H9 (cell line): Measurements from ENCODE around the gene ENTREP3. TPM values are rescaled to one million over a fixed set of nuclear protein-coding genes. Genes with fewer than 3 reads are reported as not detected.
A peak's percentile ranks its signal among the peaks of the same experiment; 100 is the strongest.

Experiments used
- DNase-seq: peaks from one replicate; pipeline ENCODE4 v3.0.0-alpha.2; 2017
- H2AFZ ChIP-seq: one replicate; pipeline ENCODE4 v1.6.1; 2013; ENCODE audit warnings: mild to moderate bottlenecking, low read length, control low read depth, moderate library complexity
- H2AK5ac ChIP-seq: 2 replicates; pipeline ENCODE4 v1.6.1; 2013; ENCODE audit warnings: low read length, control low read depth, mixed read lengths; ENCODE audit not compliant: insufficient read length
- H2BK120ac ChIP-seq: one replicate; pipeline ENCODE4 v1.6.1; 2013; ENCODE audit warnings: low read depth, mild to moderate bottlenecking, low read length, control low read depth, inconsistent platforms; ENCODE audit not compliant: poor library complexity, severe bottlenecking
- H2BK12ac ChIP-seq: 2 replicates; pipeline ENCODE4 v1.6.1; 2013; ENCODE audit warnings: low read length, control low read depth, mixed read lengths, low read depth; ENCODE audit not compliant: insufficient read length
- H2BK15ac ChIP-seq: 2 replicates; pipeline ENCODE4 v1.6.1; 2013; ENCODE audit warnings: low read depth, low read length, control low read depth
- H2BK20ac ChIP-seq: one replicate; pipeline ENCODE4 v1.6.1; 2013; ENCODE audit warnings: low read depth, mild to moderate bottlenecking, low read length, control low read depth, inconsistent platforms; ENCODE audit not compliant: poor library complexity, severe bottlenecking
- H2BK5ac ChIP-seq: 2 replicates; pipeline ENCODE4 v1.6.1; 2013; ENCODE audit warnings: low read length, control low read depth, mixed read lengths; ENCODE audit not compliant: insufficient read length
- H3K14ac ChIP-seq: 2 replicates; pipeline ENCODE4 v1.6.1; 2013; ENCODE audit warnings: low read length, control low read depth; ENCODE audit not compliant: insufficient read depth
- H3K18ac ChIP-seq: 2 replicates; pipeline ENCODE4 v1.6.1; 2013; ENCODE audit warnings: low read depth, mild to moderate bottlenecking, mixed read lengths, low read length, control low read depth; ENCODE audit not compliant: insufficient read length
- H3K23ac ChIP-seq: 2 replicates; pipeline ENCODE4 v1.6.1; 2013; ENCODE audit warnings: low read length, control low read depth, mixed read lengths, low read depth; ENCODE audit not compliant: insufficient read length
- H3K23me2 ChIP-seq: 2 replicates; pipeline ENCODE4 v1.6.1; 2013; ENCODE audit warnings: low read depth, mild to moderate bottlenecking, mixed read lengths, low read length, control low read depth; ENCODE audit not compliant: insufficient read length, poor library complexity, severe bottlenecking
- H3K27ac ChIP-seq: 2 replicates; pipeline ENCODE4 v1.5.1; 2013; ENCODE audit warnings: low read length, control low read depth, mixed read lengths, low read depth; ENCODE audit not compliant: insufficient read length
- H3K27me3 ChIP-seq: 2 replicates; pipeline ENCODE4 v1.6.1; 2013; ENCODE audit warnings: low read length, control low read depth, inconsistent platforms; ENCODE audit not compliant: insufficient read depth
- H3K4ac ChIP-seq: 2 replicates; pipeline ENCODE4 v1.6.1; 2013; ENCODE audit warnings: low read depth, mild to moderate bottlenecking, control low read depth, inconsistent platforms, low read length, moderate library complexity
- H3K4me1 ChIP-seq: 2 replicates; pipeline ENCODE4 v1.6.1; 2013; ENCODE audit warnings: low read length, control low read depth, inconsistent platforms; ENCODE audit not compliant: insufficient read depth
- H3K4me2 ChIP-seq: 2 replicates; pipeline ENCODE4 v1.6.1; 2013; ENCODE audit warnings: low read length, control low read depth, mixed read lengths; ENCODE audit not compliant: insufficient read length, insufficient read depth
- H3K56ac ChIP-seq: 2 replicates; pipeline ENCODE4 v1.6.1; 2013; ENCODE audit warnings: low read depth, mild to moderate bottlenecking, mixed read lengths, low read length, control low read depth; ENCODE audit not compliant: insufficient read length
- H3K79me1 ChIP-seq: 2 replicates; pipeline ENCODE4 v1.6.1; 2013; ENCODE audit warnings: low read depth, mild to moderate bottlenecking, moderate library complexity, low read length, control low read depth, inconsistent platforms; ENCODE audit not compliant: insufficient read depth, poor library complexity, severe bottlenecking
- H3K79me2 ChIP-seq: 2 replicates; pipeline ENCODE4 v1.6.1; 2013; ENCODE audit warnings: low read length, control low read depth, inconsistent platforms; ENCODE audit not compliant: insufficient read depth
- H3K9ac ChIP-seq: 2 replicates; pipeline ENCODE4 v1.6.1; 2013; ENCODE audit warnings: low read length, control low read depth, mixed read lengths; ENCODE audit not compliant: insufficient read length; ENCODE audit errors: extremely low read depth
- H3K9me3 ChIP-seq: one replicate; pipeline ENCODE4 v1.6.1; 2013; ENCODE audit warnings: low read depth, low read length, inconsistent platforms; ENCODE audit not compliant: control insufficient read depth
- H3T11ph ChIP-seq: one replicate; pipeline ENCODE4 v1.6.1; 2013; ENCODE audit warnings: mild to moderate bottlenecking, low read length, control low read depth, inconsistent platforms
- H4K20me1 ChIP-seq: one replicate; pipeline ENCODE4 v1.6.1; 2013; ENCODE audit not compliant: control insufficient read depth, insufficient read length, insufficient read depth
- H4K5ac ChIP-seq: 2 replicates; pipeline ENCODE4 v1.6.1; 2013; ENCODE audit warnings: low read depth, mild to moderate bottlenecking, mixed read lengths, low read length, control low read depth; ENCODE audit not compliant: insufficient read length
- H4K8ac ChIP-seq: replicated peaks from 2 replicates; pipeline ENCODE4 v1.6.1; 2013; ENCODE audit warnings: low read length, control low read depth, mixed read lengths, low read depth; ENCODE audit not compliant: insufficient read length
- H4K91ac ChIP-seq: 2 replicates; pipeline ENCODE4 v1.6.1; 2013; ENCODE audit warnings: low read depth, mild to moderate bottlenecking, moderate library complexity, mixed read lengths, low read length, control low read depth; ENCODE audit not compliant: insufficient read length
- H3K27ac Mint-ChIP-seq, 3 experiments: 2 replicates in 2 of 3; 3 replicates in 1 of 3; pipeline ENCODE4 v1.8.0; 2020 to 2021; ENCODE audit warnings: mixed read lengths in 3 of 3, mild to moderate bottlenecking in 1 of 3, moderate library complexity in 1 of 3
- H3K27me3 Mint-ChIP-seq: 2 replicates; pipeline ENCODE4 v1.8.0; 2021; ENCODE audit warnings: low read depth, mild to moderate bottlenecking, moderate library complexity, mixed read lengths
- H3K36me3 Mint-ChIP-seq, 3 experiments: 2 replicates in 2 of 3; 3 replicates in 1 of 3; pipeline ENCODE4 v1.8.0; 2020 to 2021; ENCODE audit warnings: low read depth in 3 of 3, mixed read lengths in 3 of 3; ENCODE audit not compliant: insufficient read depth in 1 of 3
- H3K4me1 Mint-ChIP-seq, 2 experiments: 2 replicates each; pipeline ENCODE4 v1.8.0; 2020; ENCODE audit warnings: mixed read lengths in 2 of 2
- H3K4me3 Mint-ChIP-seq, 2 experiments: 2 replicates in 1 of 2; 3 replicates in 1 of 2; pipeline ENCODE4 v1.8.0; 2020 to 2021; ENCODE audit warnings: mild to moderate bottlenecking in 2 of 2, mixed read lengths in 2 of 2, moderate library complexity in 1 of 2
- H3K9me3 Mint-ChIP-seq, 2 experiments: 2 replicates in 1 of 2; 3 replicates in 1 of 2; pipeline ENCODE4 v1.8.0; 2020; ENCODE audit warnings: mild to moderate bottlenecking in 2 of 2, mixed read lengths in 2 of 2, moderate library complexity in 1 of 2
- CTCF ChIP-seq: fragments of 200-600 bp; sonication (generic); conservative IDR thresholded peaks from 3 replicates; pipeline ENCODE4 v1.8.0; 2021; ENCODE audit warnings: antibody characterized with exemption, mild to moderate bottlenecking
- WGBS: extraction: QIAGEN DNeasy Blood & Tissue Kit; methylation state at CpG from one replicate; pipeline ENCODE4 v1.1.7; 2013; ENCODE audit warnings: missing lambda C conversion rate, low lambda C conversion rate, mixed read lengths; ENCODE audit not compliant: insufficient read length; ENCODE audit errors: extremely low coverage; 5-methylcytosine and 5-hydroxymethylcytosine counted together
- total RNA-seq: library from RNA; stranded (reverse); gene quantifications from 2 replicates; pipeline ENCODE4 v1.2.1, GENCODE V29; 2021

The ENTREP3 gene
- total RNA-seq, 1 experiment from 2014 or later: 41.0 TPM

DNA sequence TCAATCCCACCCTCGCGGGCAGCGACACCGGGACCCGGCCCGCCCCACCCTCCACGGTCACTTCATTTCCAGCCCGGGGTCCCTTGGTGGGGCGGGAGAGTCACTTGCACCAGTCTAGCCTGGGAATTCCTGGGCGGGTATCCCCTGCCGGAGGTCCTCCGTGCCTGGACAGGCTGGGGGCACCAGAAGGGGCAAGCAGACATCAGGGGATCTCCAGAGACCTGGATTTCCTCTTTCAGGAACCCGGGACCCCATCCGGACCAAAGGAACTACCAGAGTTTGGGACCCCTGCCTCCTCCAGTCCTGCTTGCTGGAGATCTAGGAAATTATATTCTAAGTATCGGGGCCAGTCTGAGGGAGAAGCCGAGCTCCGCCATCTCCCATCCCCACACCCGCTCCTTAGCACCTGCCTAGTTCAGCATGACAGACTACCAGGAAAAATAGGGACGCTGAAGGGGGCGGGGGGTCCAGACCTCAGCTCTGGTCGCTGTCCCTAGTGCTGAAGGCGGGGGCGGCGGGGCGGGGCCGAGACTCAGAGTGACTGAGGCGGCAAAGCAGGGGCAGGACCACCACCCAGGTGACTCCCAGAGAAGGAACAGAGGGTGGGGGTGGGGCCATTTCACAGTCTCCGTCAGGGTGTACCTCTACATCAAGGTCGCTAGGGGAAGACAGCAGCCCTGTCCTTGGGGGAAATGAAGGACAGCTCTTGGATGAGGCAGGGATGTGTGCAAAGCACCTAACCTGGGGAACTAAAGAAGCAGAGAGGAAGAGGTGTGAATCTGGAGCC is 22.8 kb upstream of the ENTREP3 start:
- H3K36me3 Mint-ChIP-seq: peaks cover 1 to 10% (median 4%) of the 10 kb centered on the region in 3 experiments; a peak in 5 of 7 replicates
- 0 out of 5 replicates have a peak, but pooled peaks cover 0 to 3% of the 10 kb centered on the region in 2 experiments for H3K9me3 Mint-ChIP-seq

More for the DNA sequence above, 22.8 kb upstream of the ENTREP3 start:
- Histone ChIP-seq H3K27me3 (no peaks in the 10 kb centered on the region), H3T11ph (no peak overlapping the region), H3K9ac (no peak overlapping the region), H2AK5ac (no peak overlapping the region), H4K91ac (no peak overlapping the region), H4K5ac (no peak overlapping the region), H4K20me1 (no peaks in the 10 kb centered on the region), H3K4me2 (peak overlapping the region; percentile 94), H3K27ac (no peak overlapping the region), H2BK20ac (no peak overlapping the region), H3K18ac (no peak overlapping the region), H2BK12ac (no peak overlapping the region), H3K23ac (no peak overlapping the region), H2BK120ac (no peak overlapping the region), H4K8ac (no peak overlapping the region), H3K79me2 (no peaks in the 10 kb centered on the region), H2BK15ac (no peak overlapping the region), H3K9me3 (no peaks in the 10 kb centered on the region), H3K56ac (no peak overlapping the region), H3K4me1 (peaks cover 6% of the 10 kb centered on the region; the same call in 1 of the 2 replicates), H3K79me1 (no peaks in the 10 kb centered on the region), H3K14ac (no peak overlapping the region), H2BK5ac (no peak overlapping the region), H3K23me2 (peaks cover 16% of the 10 kb centered on the region), H3K4ac (no peak overlapping the region), H2AFZ (no peak overlapping the region)
- H3K4me1 Mint-ChIP-seq: peaks cover 27 to 31% of the 10 kb centered on the region in 2 experiments
- no CpG with 5 or more reads among the region's 29 CpGs for WGBS
- H3K27ac Mint-ChIP-seq: peak overlapping the region in 2 of 3 experiments; percentile 48 to 78; a peak in 2 of 7 replicates
- peaks cover 4% of the 10 kb centered on the region; the same call in 1 of the 2 replicates for H3K27me3 Mint-ChIP-seq
- peak; percentile 99 for DNase-seq
- TF ChIP-seq CTCF: peak; percentile 68
- H3K4me3 Mint-ChIP-seq: peak overlapping the region; percentile 67 to 83
